ENCODE measurements around the gene KCNA2. TPM values are rescaled to one million over a fixed set of nuclear protein-coding genes. Genes with fewer than 3 reads are reported as not detected.
A peak's percentile ranks its signal among the peaks of the same experiment; 100 is the strongest.

Gene KCNA2
- total RNA-seq, 2 experiments from 2014 or later: 0.25 to 0.37 TPM

- ATAC-seq (no peak), DNase-seq (no peak)
- Mint-ChIP-seq H3K4me3 (no peak overlapping the region), H3K4me1 (no peaks in the 10 kb centered on the region), H3K9me3 (ENCODE audit: low read depth) (no peaks in the 10 kb centered on the region), H3K27me3 (peaks cover 14% of the 10 kb centered on the region), H3K27ac (no peak overlapping the region), H3K36me3 (ENCODE audit: low read depth) (no peaks in the 10 kb centered on the region)
- ChIA-PET POLR2A (no interaction called here), CTCF (interaction anchor here (0.7 to 2.8 kb wide), 3 partner anchors 14 to 86 kb away, joined by 3 to 13 read pairs (median 3); no protein-coding TSS in a partner anchor)
- intact Hi-C loops (cut with DNase I, micrococcal nuclease): no loop called here
Measured at GRCh38 chr1:110570901-110571300, 35.3 kb downstream of the KCNA2 start.

- CTCF ChIA-PET: interaction anchor here (0.9 kb wide), 1 partner anchor 211 kb away, joined by 4 read pairs; no protein-coding TSS in a partner anchor
Measured at GRCh38 chr1:110570307-110570706, 35.9 kb downstream of the KCNA2 start.

DNA sequence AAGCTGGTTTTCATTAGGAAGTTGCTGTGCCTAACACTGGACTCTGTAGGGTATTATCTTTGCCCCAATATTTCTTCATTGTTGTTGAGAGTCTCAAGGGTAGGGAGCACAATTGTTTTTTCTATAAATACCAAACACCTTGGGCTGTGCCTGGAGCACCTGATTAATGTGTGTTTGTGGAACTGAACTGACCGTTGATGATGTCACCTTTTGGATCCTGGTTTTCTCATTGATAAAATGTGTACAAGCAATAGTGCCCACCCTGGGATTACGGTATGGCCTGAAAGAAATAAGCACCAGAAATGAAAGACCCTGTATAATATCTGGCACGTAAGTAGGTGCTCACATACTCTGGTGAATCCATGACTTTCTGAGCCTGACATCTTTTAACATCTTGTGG lies 39.3 kb downstream of the KCNA2 start:
- intact Hi-C loops (cut with DNase I, micrococcal nuclease): no loop called here
- no peaks in the 10 kb centered on the region for H3K36me3 Mint-ChIP-seq (ENCODE audit: low read depth)
- ChIA-PET CTCF (no interaction called here), POLR2A (no interaction called here)
- no peak overlapping the region for H3K27ac Mint-ChIP-seq
- no peaks in the 10 kb centered on the region for H3K4me1 Mint-ChIP-seq
- peaks cover 17% of the 10 kb centered on the region for H3K27me3 Mint-ChIP-seq
- no peak for ATAC-seq
- no peaks in the 10 kb centered on the region for H3K9me3 Mint-ChIP-seq (ENCODE audit: low read depth)
- no peak for DNase-seq
- H3K4me3 Mint-ChIP-seq: no peak overlapping the region

More at GRCh38 chr1:110570307-110570706, 35.9 kb downstream of the KCNA2 start:
- Mint-ChIP-seq H3K4me3 (no peak overlapping the region), H3K4me1 (no peaks in the 10 kb centered on the region), H3K9me3 (ENCODE audit: low read depth) (no peaks in the 10 kb centered on the region), H3K36me3 (ENCODE audit: low read depth) (no peaks in the 10 kb centered on the region), H3K27me3 (peaks cover 15% of the 10 kb centered on the region), H3K27ac (no peak overlapping the region)
- POLR2A ChIA-PET: no interaction called here
- DNase-seq: no peak
- ATAC-seq: no peak
- intact Hi-C loops (cut with DNase I, micrococcal nuclease): no loop called here

GRCh38 chr1:110565565-110565964 lies 40.6 kb downstream of the KCNA2 start:
- Mint-ChIP-seq H3K4me3 (no peak overlapping the region), H3K4me1 (no peaks in the 10 kb centered on the region), H3K27me3 (peaks cover 11% of the 10 kb centered on the region), H3K27ac (no peak overlapping the region), H3K9me3 (ENCODE audit: low read depth) (no peaks in the 10 kb centered on the region), H3K36me3 (ENCODE audit: low read depth) (no peaks in the 10 kb centered on the region)
- ChIA-PET CTCF (interaction anchor here (1.7 kb wide), 1 partner anchor 9 kb away, joined by 7 read pairs; no protein-coding TSS in a partner anchor), POLR2A (no interaction called here)
- DNase-seq (no peak), ATAC-seq (no peak)
- intact Hi-C loops (cut with DNase I, micrococcal nuclease): no loop called here

GRCh38 chr1:110563089-110563488 lies 43.1 kb downstream of the KCNA2 start:
- POLR2A ChIA-PET: interaction anchor here (0.7 kb wide), 1 partner anchor 41 kb away, joined by 4 read pairs; no protein-coding TSS in a partner anchor

DNA sequence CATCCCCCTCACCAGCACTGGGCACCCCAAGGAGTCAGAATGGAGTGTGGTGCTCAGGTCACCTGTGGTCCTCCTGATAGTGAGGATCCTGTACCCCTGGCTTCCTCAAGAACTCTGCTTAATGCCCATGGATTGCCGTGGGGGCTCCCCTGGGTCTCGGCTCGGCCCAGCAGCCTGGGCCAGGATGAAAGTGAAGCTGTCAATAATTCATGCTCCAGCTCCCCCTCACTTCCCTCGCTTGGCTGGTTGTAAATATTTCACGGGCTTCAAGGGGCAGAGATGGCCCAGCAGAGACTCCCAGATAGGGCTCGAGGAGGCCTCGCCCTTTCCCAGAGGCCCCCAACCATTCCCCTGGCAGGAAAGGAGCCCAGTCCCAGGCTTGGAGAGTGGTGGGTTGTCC lies 44.6 kb downstream of the KCNA2 start:
- peaks cover 23% of the 10 kb centered on the region for H3K27me3 Mint-ChIP-seq
- H3K4me1 Mint-ChIP-seq: peaks cover 2% of the 10 kb centered on the region
- CTCF ChIA-PET: no interaction called here

More at GRCh38 chr1:110563089-110563488, 43.1 kb downstream of the KCNA2 start:
- intact Hi-C loops (cut with DNase I, micrococcal nuclease): no loop called here
- ATAC-seq (no peak), DNase-seq (no peak)
- no peaks in the 10 kb centered on the region for H3K9me3 Mint-ChIP-seq (ENCODE audit: low read depth)
- H3K27me3 Mint-ChIP-seq: peaks cover 17% of the 10 kb centered on the region
- H3K36me3 Mint-ChIP-seq (ENCODE audit: low read depth): no peaks in the 10 kb centered on the region
- no peak overlapping the region for H3K4me3 Mint-ChIP-seq
- peaks cover 2% of the 10 kb centered on the region for H3K4me1 Mint-ChIP-seq
- no peak overlapping the region for H3K27ac Mint-ChIP-seq
- CTCF ChIA-PET: interaction anchor here (0.7 to 1.0 kb wide), 2 partner anchors 203 to 220 kb away, joined by 4 read pairs; no protein-coding TSS in a partner anchor

GRCh38 chr1:110559157-110559556 lies 47.0 kb downstream of the KCNA2 start:
- H3K27me3 Mint-ChIP-seq: peaks cover 34% of the 10 kb centered on the region
- CTCF ChIA-PET: no interaction called here
- H3K4me1 Mint-ChIP-seq: peaks cover 2% of the 10 kb centered on the region
- no peaks in the 10 kb centered on the region for H3K9me3 Mint-ChIP-seq (ENCODE audit: low read depth)
- intact Hi-C loops (cut with DNase I, micrococcal nuclease): no loop called here
- H3K27ac Mint-ChIP-seq: no peak overlapping the region
- POLR2A ChIA-PET: no interaction called here
- no peaks in the 10 kb centered on the region for H3K36me3 Mint-ChIP-seq (ENCODE audit: low read depth)
- ATAC-seq: peak; percentile 79
- DNase-seq: peak; percentile 29
- H3K4me3 Mint-ChIP-seq: no peak overlapping the region

More for the DNA sequence above, 44.6 kb downstream of the KCNA2 start:
- intact Hi-C loops (cut with DNase I, micrococcal nuclease): no loop called here
- POLR2A ChIA-PET: no interaction called here
- H3K9me3 Mint-ChIP-seq (ENCODE audit: low read depth): no peaks in the 10 kb centered on the region
- no peak overlapping the region for H3K27ac Mint-ChIP-seq
- H3K36me3 Mint-ChIP-seq (ENCODE audit: low read depth): no peaks in the 10 kb centered on the region
- no peak overlapping the region for H3K4me3 Mint-ChIP-seq
- ATAC-seq (no peak), DNase-seq (no peak)

- Mint-ChIP-seq H3K27me3 (peaks cover 43% of the 10 kb centered on the region), H3K9me3 (ENCODE audit: low read depth) (no peaks in the 10 kb centered on the region), H3K27ac (no peak overlapping the region), H3K36me3 (ENCODE audit: low read depth) (no peaks in the 10 kb centered on the region), H3K4me3 (no peak overlapping the region), H3K4me1 (peaks cover 2% of the 10 kb centered on the region)
- no peak for ATAC-seq
- ChIA-PET POLR2A (interaction anchor here (0.6 kb wide), 1 partner anchor 340 kb away, joined by 3 read pairs; no protein-coding TSS in a partner anchor), CTCF (interaction anchor here (1.2 to 3.1 kb wide), 3 partner anchors 15 to 272 kb away, joined by 4 to 13 read pairs (median 4); no protein-coding TSS in a partner anchor)
- intact Hi-C loops (cut with DNase I, micrococcal nuclease): no loop called here
- no peak for DNase-seq
Measured at GRCh38 chr1:110557481-110557880, 48.7 kb downstream of the KCNA2 start.

- no peaks in the 10 kb centered on the region for H3K36me3 Mint-ChIP-seq (ENCODE audit: low read depth)
- no peak overlapping the region for H3K4me3 Mint-ChIP-seq
- CTCF ChIA-PET: interaction anchor here (0.7 to 3.1 kb wide), 10 partner anchors 16 to 1396 kb away, joined by 3 to 23 read pairs (median 6); partner anchors contain the start of gene KCNA2
- DNase-seq (no peak), ATAC-seq (no peak)
- POLR2A ChIA-PET: interaction anchor here (0.6 kb wide), 1 partner anchor 322 kb away, joined by 4 read pairs; no protein-coding TSS in a partner anchor
- no peaks in the 10 kb centered on the region for H3K9me3 Mint-ChIP-seq (ENCODE audit: low read depth)
- intact Hi-C loops (cut with DNase I, micrococcal nuclease): no loop called here
- peaks cover 45% of the 10 kb centered on the region for H3K27me3 Mint-ChIP-seq
- peaks cover 2% of the 10 kb centered on the region for H3K4me1 Mint-ChIP-seq
- no peak overlapping the region for H3K27ac Mint-ChIP-seq
Measured at GRCh38 chr1:110556471-110556807, 49.7 kb downstream of the KCNA2 start.

DNA sequence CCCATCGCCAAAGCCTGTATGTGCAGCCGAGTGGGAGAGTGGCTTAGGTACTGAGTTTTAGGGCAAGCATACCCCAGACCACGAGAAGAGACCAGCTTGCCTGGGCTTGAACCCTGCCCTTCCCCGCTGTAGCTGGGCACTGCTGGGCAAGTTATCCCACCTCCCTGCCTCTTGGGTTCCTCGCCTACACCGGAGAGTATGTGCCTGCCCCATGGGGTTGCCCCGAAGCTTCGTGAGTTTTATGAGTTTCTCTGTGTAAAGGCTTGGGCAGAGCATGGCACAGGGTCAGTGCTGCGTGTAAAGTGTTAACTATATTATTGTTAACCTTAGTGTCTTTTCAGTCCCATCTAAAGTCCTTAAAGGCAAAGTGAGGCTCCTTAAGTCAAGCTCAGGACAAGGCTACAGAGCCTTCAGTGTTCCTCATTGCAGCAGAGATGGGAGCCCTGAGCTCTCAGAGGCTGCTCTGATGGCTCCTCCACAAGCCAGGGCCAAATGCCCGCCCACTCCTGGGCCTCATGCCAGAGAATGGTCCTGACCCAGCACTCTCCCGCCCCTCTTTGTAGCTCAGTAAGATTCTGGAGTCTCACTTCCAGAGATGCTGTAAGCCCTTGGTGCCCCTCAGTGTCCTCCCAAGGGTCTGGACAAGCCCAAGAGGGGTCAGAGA lies 50.2 kb downstream of the KCNA2 start:
- intact Hi-C loops (cut with DNase I, micrococcal nuclease): loop anchor here (1.0 to 2.0 kb wide), 5 partner anchors 32 to 227 kb away; no protein-coding TSS in a partner anchor
- H3K27ac Mint-ChIP-seq: no peak overlapping the region
- POLR2A ChIA-PET: no interaction called here
- peaks cover 2% of the 10 kb centered on the region for H3K4me1 Mint-ChIP-seq
- H3K9me3 Mint-ChIP-seq (ENCODE audit: low read depth): no peaks in the 10 kb centered on the region
- peaks cover 45% of the 10 kb centered on the region for H3K27me3 Mint-ChIP-seq
- ATAC-seq: peak; percentile 14
- CTCF ChIA-PET: interaction anchor here (0.7 to 3.1 kb wide), 22 partner anchors 9 to 1397 kb away, joined by 3 to 23 read pairs (median 4); partner anchors contain the start of gene KCNA2
- no peak for DNase-seq
- no peak overlapping the region for H3K4me3 Mint-ChIP-seq
- H3K36me3 Mint-ChIP-seq (ENCODE audit: low read depth): no peaks in the 10 kb centered on the region

- intact Hi-C loops (cut with DNase I, micrococcal nuclease): loop anchor here (1.0 to 2.0 kb wide), 5 partner anchors 31 to 228 kb away; no protein-coding TSS in a partner anchor
- Mint-ChIP-seq H3K27me3 (peaks cover 45% of the 10 kb centered on the region), H3K27ac (no peak overlapping the region), H3K36me3 (ENCODE audit: low read depth) (no peaks in the 10 kb centered on the region), H3K9me3 (ENCODE audit: low read depth) (no peaks in the 10 kb centered on the region), H3K4me1 (peaks cover 2% of the 10 kb centered on the region), H3K4me3 (no peak overlapping the region)
- POLR2A ChIA-PET: no interaction called here
- DNase-seq: peak; percentile 76
- ATAC-seq: peak; percentile 79
- CTCF ChIA-PET: interaction anchor here (0.6 to 2.9 kb wide), 21 partner anchors 9 to 413 kb away, joined by 3 to 23 read pairs (median 5); partner anchors contain the start of gene KCNA2
Measured at GRCh38 chr1:110554871-110555801, 51.0 kb downstream of the KCNA2 start.
